K562 (cell line): ENCODE data around the gene FITM1. TPM values are rescaled to one million over a fixed set of nuclear protein-coding genes. Genes with fewer than 3 reads are reported as not detected.

ENCODE experiments used
- ARID2 ChIP-seq: fragments of 450-650 bp; IDR thresholded peaks from 2 replicates; pipeline ENCODE4 v1.6.1; 2017; ENCODE audit warnings: antibody characterized with exemption, mild to moderate bottlenecking
- ATF2 ChIP-seq: sonication (generic); formaldehyde crosslinking; IDR thresholded peaks from 2 replicates; pipeline ENCODE4 v1.8.1; 2022; ENCODE audit warnings: missing genetic modification reagents
- BDP1 ChIP-seq: IDR thresholded peaks from 3 replicates; pipeline ENCODE4 v1.6.1; 2011; ENCODE audit not compliant: insufficient read length, insufficient read depth
- C11orf30 ChIP-seq: fragments of 450-650 bp; IDR thresholded peaks from 2 replicates; pipeline ENCODE4 v1.6.1; 2016; ENCODE audit warnings: low read depth, mild to moderate bottlenecking
- CBFA2T3 ChIP-seq: fragments of 450-650 bp; IDR thresholded peaks from 2 replicates; pipeline ENCODE4 v1.6.1; 2017
- CBX5 ChIP-seq: IDR thresholded peaks from 2 replicates; pipeline ENCODE4 v1.6.1; 2014; ENCODE audit warnings: low read depth, borderline replicate concordance
- HNRNPUL1 ChIP-seq: fragments of 200-400 bp; formaldehyde crosslinking; IDR thresholded peaks from 2 replicates; pipeline ENCODE4 v1.6.1; 2017; ENCODE audit warnings: low read length
- L3MBTL2 ChIP-seq: fragments of 450-650 bp; IDR thresholded peaks from 2 replicates; pipeline ENCODE4 v1.6.1; 2016; ENCODE audit warnings: mild to moderate bottlenecking, moderate library complexity
- MBD2 ChIP-seq: sonication (generic); IDR thresholded peaks from 2 replicates; pipeline ENCODE4 v1.6.1; 2016; ENCODE audit warnings: low read depth, borderline replicate concordance
- MCM2 ChIP-seq: fragments of 450-650 bp; IDR thresholded peaks from 2 replicates; pipeline ENCODE4 v1.6.1; 2017; ENCODE audit warnings: low read depth, mild to moderate bottlenecking
- MITF ChIP-seq: IDR thresholded peaks from 2 replicates; pipeline ENCODE4 v1.6.1; 2014; ENCODE audit warnings: antibody characterized with exemption
- NCOA1 ChIP-seq: fragments of 450-650 bp; IDR thresholded peaks from 2 replicates; pipeline ENCODE4 v1.6.1; 2016; ENCODE audit warnings: low read depth
- NUFIP1 ChIP-seq: fragments of 450-650 bp; IDR thresholded peaks from 2 replicates; pipeline ENCODE4 v1.6.1; 2018; ENCODE audit not compliant: partially characterized antibody
- REST ChIP-seq, 2 experiments: fragments of 450-650 bp; formaldehyde crosslinking in 1 of 2; IDR thresholded peaks; 2 replicates each; pipeline versions ENCODE4 v1.4.0 to v1.6.1; 2014 to 2020; ENCODE audit warnings: mild to moderate bottlenecking in 2 of 2, borderline replicate concordance in 1 of 2, low read depth in 1 of 2
- ZNF23 ChIP-seq: fragments of 250-450 bp; sonication (Bioruptor Pico); IDR thresholded peaks from 2 replicates; pipeline ENCODE4 v1.4.0; 2020; ENCODE audit warnings: mild to moderate bottlenecking
- ZNF282 ChIP-seq: sonication (generic); formaldehyde crosslinking; IDR thresholded peaks from 2 replicates; pipeline ENCODE4 v1.8.1; 2023; ENCODE audit warnings: missing genetic modification reagents
- ZNF717 ChIP-seq: fragments of 250-450 bp; sonication (Bioruptor Pico); IDR thresholded peaks from 2 replicates; pipeline ENCODE4 v1.5.0; 2021
- polyA plus RNA-seq, 8 experiments: library from polyadenylated mRNA; depleted of rRNA in 4 of 8; stranded (reverse) in 5 of 8; unstranded in 3 of 8; fragments of >200 nt; fragmentation: Nextera tagmentation in 2 of 8; fragmentation: Illumina TruSeq in 1 of 8; extraction: Ambion mirVana in 2 of 8; extraction: Trizol in 1 of 8; gene quantifications; 2 replicates each; pipeline versions ENCODE4 v1.2.1 to v1.2.3, GENCODE V29; 2011 to 2014; ENCODE audit warnings: inconsistent platforms in 1 of 8, missing spikeins in 1 of 8
- total RNA-seq, 7 experiments: library from RNA; depleted of rRNA in 6 of 7; stranded (reverse); fragments of >200 nt in 6 of 7; fragmentation: Illumina TruSeq in 2 of 7; extraction: Trizol in 2 of 7; gene quantifications; 2 replicates each; pipeline versions ENCODE4 v1.2.1 to v1.2.3, GENCODE V29; 2011 to 2021; ENCODE audit warnings: low replicate concordance in 1 of 7

The FITM1 gene
- total and polyA plus RNA-seq, 9 of the 15 experiments (the other 6 are each of a cell fraction or from before 2014, with no cell fraction given): 0.09 to 0.20 TPM; not detected in 7

GRCh38 chr14:24141097-24141880 lies 10.8 kb downstream of the FITM1 start, which contains the start of gene EMC9 (continued):
- TF ChIP-seq REST (IDR thresholded peaks at IDR 0.05; ENCODE audit: borderline replicate concordance): peak; percentile 61
- TF ChIP-seq REST (CRISPR knock-in tag; IDR thresholded peaks at IDR 0.05; ENCODE audit: low read depth): 0 out of 2 replicates have a peak, but pooled peaks have one; percentile 28
- TF ChIP-seq MITF: no peak
- no peak for TF ChIP-seq HNRNPUL1
- no peak for TF ChIP-seq BDP1
- peak; percentile 42; the same call in 1 of the 2 replicates for TF ChIP-seq C11orf30
- no peak for TF ChIP-seq NUFIP1
- TF ChIP-seq NCOA1: no peak
- TF ChIP-seq MBD2: peak; percentile 81; the same call in 1 of the 2 replicates
- TF ChIP-seq L3MBTL2: peak; percentile 35; the same call in 1 of the 2 replicates
- no peak for TF ChIP-seq ATF2
- no peak for TF ChIP-seq ZNF717 (CRISPR knock-in tag)
- TF ChIP-seq CBX5: no peak
- TF ChIP-seq CBFA2T3: no peak
- no peak for TF ChIP-seq ARID2
- TF ChIP-seq ZNF282 (CRISPR knock-in tag): no peak
- no peak for TF ChIP-seq ZNF23 (CRISPR knock-in tag)
- TF ChIP-seq MCM2: no peak
